K562 (cell line): ENCODE results near the gene ACADVL. TPM values are rescaled to one million over a fixed set of nuclear protein-coding genes. Genes with fewer than 3 reads are reported as not detected.

Experiments used
- ATAC-seq: fragments of 200-7000 bp; cut with Tn5 transposase; 3 replicates; pipeline ENCODE4 v1.9.1; 2020; ENCODE audit warnings: moderate library complexity
- BruUV-seq: library from RNA; stranded (reverse); fragments of 400-500 nt; replicated peaks from 2 replicates; lab custom pipeline; 2021; lab: Mats Ljungman, UMichigan
- CTCF ChIA-PET: fragments of 300-600 bp; formaldehyde crosslinking; extraction: SDS; loops from one replicate; lab custom pipeline; 2021; ENCODE audit warnings: low intra/inter-chr PET ratio; lab: Yijun Ruan, JAX
- POLR2A ChIA-PET: fragments of 300-600, 350-650 bp; sonication (Branson Sonifier 250); formaldehyde crosslinking; extraction: SDS; loops from one replicate; lab custom pipeline; 2021; ENCODE audit warnings: antibody characterized with exemption, inconsistent platforms; lab: Yijun Ruan, JAX
- DNase-seq, 4 experiments: peaks; one replicate each; pipeline versions ENCODE4 v3.0.0 to v3.0.0-alpha.2; 2011 to 2018; ENCODE audit warnings: low spot score in 3 of 4, mixed read lengths in 3 of 4; ENCODE audit errors: extremely low read depth in 1 of 4
- FAIRE-seq: peaks from 2 replicates; lab custom pipeline; 2011; peaks lifted over from hg19 to GRCh38; lab: Jason Lieb, UNC
- H2AFZ ChIP-seq: 2 replicates; pipeline ENCODE4 v1.6.0; 2011; ENCODE audit warnings: low read depth, low read length, control low read depth, inconsistent platforms
- H3K27ac ChIP-seq: fragments of 200-600 bp; 3 replicates; pipeline ENCODE4 v1.8.0; 2011; ENCODE audit warnings: low read depth, mild to moderate bottlenecking, control low read depth, inconsistent platforms, low read length, moderate library complexity, mixed read lengths; ENCODE audit errors: extremely low read depth
- H3K27me3 ChIP-seq, 2 experiments: fragments of 300-600 bp in 1 of 2; 2 replicates in 1 of 2; 3 replicates in 1 of 2; pipeline versions ENCODE4 v1.6.0 to v1.8.0; 2011; ENCODE audit warnings: inconsistent platforms in 2 of 2, low read length in 2 of 2, mild to moderate bottlenecking in 1 of 2, mixed read lengths in 1 of 2, moderate library complexity in 1 of 2; ENCODE audit not compliant: control insufficient read depth in 2 of 2, insufficient read depth in 2 of 2
- H3K36me3 ChIP-seq: fragments of 300-600 bp; 3 replicates; pipeline ENCODE4 v1.8.0; 2011; ENCODE audit warnings: mild to moderate bottlenecking, low read length, inconsistent platforms; ENCODE audit not compliant: control insufficient read depth, insufficient read depth
- H3K4me1 ChIP-seq, 2 experiments: fragments of 200-600 bp in 1 of 2; replicated peaks in 1 of 2; 2 replicates in 1 of 2; 3 replicates in 1 of 2; pipeline versions ENCODE4 v1.5.1 to v1.8.0; 2011; ENCODE audit warnings: inconsistent platforms in 2 of 2, low read length in 2 of 2, mild to moderate bottlenecking in 1 of 2, mixed read lengths in 1 of 2, moderate library complexity in 1 of 2; ENCODE audit not compliant: control insufficient read depth in 2 of 2, insufficient read depth in 2 of 2
- H3K4me2 ChIP-seq: 2 replicates; pipeline ENCODE4 v1.6.1; 2011; ENCODE audit warnings: low read length, control low read depth, inconsistent platforms, mixed read lengths; ENCODE audit not compliant: insufficient read depth
- H3K4me3 ChIP-seq: fragments of 200-600 bp; sonication (generic), shearing (Covaris generic); 2 replicates; pipeline ENCODE4 v1.5.1; 2016; ENCODE audit warnings: control low read depth, inconsistent platforms
- H3K79me2 ChIP-seq: fragments of 200-600 bp; 3 replicates; pipeline ENCODE4 v1.8.0; 2011; ENCODE audit warnings: low read length, inconsistent platforms; ENCODE audit not compliant: control insufficient read depth, insufficient read depth
- H3K9ac ChIP-seq, 2 experiments: 2 replicates each; pipeline versions ENCODE4 v1.6.0 to v1.6.1; 2011; ENCODE audit warnings: low read depth in 2 of 2, low read length in 2 of 2, control low read depth in 1 of 2, inconsistent platforms in 1 of 2, mild to moderate bottlenecking in 1 of 2, mixed read lengths in 1 of 2; ENCODE audit not compliant: insufficient read depth in 1 of 2
- H3K9me1 ChIP-seq: one replicate; pipeline ENCODE4 v1.6.0; 2011; ENCODE audit warnings: inconsistent platforms, mild to moderate bottlenecking, low read length, moderate library complexity; ENCODE audit not compliant: control insufficient read depth, insufficient read depth
- H3K9me3 ChIP-seq: replicated peaks from 2 replicates; pipeline ENCODE4 v1.5.1; 2011; ENCODE audit warnings: low read depth, low read length, inconsistent platforms; ENCODE audit not compliant: control insufficient read depth, insufficient read depth
- H4K20me1 ChIP-seq: replicated peaks from 2 replicates; pipeline ENCODE4 v1.6.1; 2011; ENCODE audit warnings: low read length, inconsistent platforms, mixed read lengths; ENCODE audit not compliant: control insufficient read depth, insufficient read depth
- CREB1 ChIP-seq, 2 experiments: sonication (generic) in 1 of 2; formaldehyde crosslinking in 1 of 2; IDR thresholded peaks; 2 replicates each; pipeline versions ENCODE4 v1.6.1 to v1.8.0; 2012 to 2022; ENCODE audit warnings: inconsistent platforms in 1 of 2, mild to moderate bottlenecking in 1 of 2, missing genetic modification reagents in 1 of 2, moderate library complexity in 1 of 2
- E2F3 ChIP-seq: fragments of 250-450 bp; sonication (Bioruptor Pico); IDR thresholded peaks from 2 replicates; pipeline ENCODE4 v1.4.0; 2020; ENCODE audit warnings: mild to moderate bottlenecking
- NELFE ChIP-seq: IDR thresholded peaks from 2 replicates; pipeline ENCODE4 v1.6.1; 2011; ENCODE audit warnings: mild to moderate bottlenecking; ENCODE audit not compliant: insufficient read depth, insufficient read length
- PHB ChIP-seq: fragments of 250-450 bp; sonication (Bioruptor Pico); IDR thresholded peaks from 2 replicates; pipeline ENCODE4 v1.5.0; 2021
- POLR2G ChIP-seq: fragments of 200-400 bp; formaldehyde crosslinking; IDR thresholded peaks from 2 replicates; pipeline ENCODE4 v1.6.1; 2017; ENCODE audit warnings: low read depth, mild to moderate bottlenecking, antibody characterized with exemption, low read length, moderate library complexity
- RBFOX2 ChIP-seq: fragments of 200-400 bp; formaldehyde crosslinking; IDR thresholded peaks from 2 replicates; pipeline ENCODE4 v1.6.1; 2017; ENCODE audit warnings: low read depth, mild to moderate bottlenecking, low read length, moderate library complexity
- ZNF354B ChIP-seq: fragments of 250-450 bp; sonication (Bioruptor Pico); IDR thresholded peaks from 2 replicates; pipeline ENCODE4 v1.4.0; 2020
- WGBS: fragments of 100-300 bp; shearing (Covaris generic); methylation state at CpG from one replicate; pipeline ENCODE4 v1.1.6; 2016; ENCODE audit warnings: low coverage, mixed read lengths; ENCODE audit not compliant: insufficient coverage; ENCODE audit errors: missing lambda C conversion rate; 5-methylcytosine and 5-hydroxymethylcytosine counted together
- in situ Hi-C: fragments of 300-500 bp; cut with MboI; formaldehyde crosslinking; loops from 4 replicates; pipeline ENCODE4 v1.15.0; 2018; ENCODE audit warnings: inconsistent platforms, mixed read lengths
- intact Hi-C: fragments of 100-400 bp; cut with micrococcal nuclease; formaldehyde crosslinking; loops from 2 replicates; pipeline ENCODE4 v1.14.2; 2022
- polyA plus RNA-seq, 8 experiments: library from polyadenylated mRNA; depleted of rRNA in 4 of 8; stranded (reverse) in 5 of 8; unstranded in 3 of 8; fragments of >200 nt; fragmentation: Nextera tagmentation in 2 of 8; fragmentation: Illumina TruSeq in 1 of 8; extraction: Ambion mirVana in 2 of 8; extraction: Trizol in 1 of 8; gene quantifications; 2 replicates each; pipeline versions ENCODE4 v1.2.1 to v1.2.3, GENCODE V29; 2011 to 2014; ENCODE audit warnings: inconsistent platforms in 1 of 8, missing spikeins in 1 of 8
- total RNA-seq, 7 experiments: library from RNA; depleted of rRNA in 6 of 7; stranded (reverse); fragments of >200 nt in 6 of 7; fragmentation: Illumina TruSeq in 2 of 7; extraction: Trizol in 2 of 7; gene quantifications; 2 replicates each; pipeline versions ENCODE4 v1.2.1 to v1.2.3, GENCODE V29; 2011 to 2021; ENCODE audit warnings: low replicate concordance in 1 of 7
- TF ChIP-seq, protein P1 (sequence below): sonication (generic); formaldehyde crosslinking; IDR thresholded peaks from 2 replicates; pipeline ENCODE4 v1.8.1; 2023; ENCODE audit warnings: mild to moderate bottlenecking, missing genetic modification reagents, moderate library complexity
- TF ChIP-seq, protein P2 (sequence below): fragments of 250-450 bp; sonication (Bioruptor Pico); IDR thresholded peaks from 2 replicates; pipeline ENCODE4 v1.5.0; 2021; ENCODE audit warnings: mild to moderate bottlenecking, moderate library complexity
- TF ChIP-seq, protein P3 (sequence below): fragments of 450-650 bp; formaldehyde crosslinking; IDR thresholded peaks from 2 replicates; pipeline ENCODE4 v1.4.0; 2020; ENCODE audit warnings: mild to moderate bottlenecking
- TF ChIP-seq, protein P4 (sequence below): fragments of 450-650 bp; IDR thresholded peaks from 2 replicates; pipeline ENCODE4 v1.6.1; 2017; ENCODE audit warnings: antibody characterized with exemption, mild to moderate bottlenecking

ACADVL gene
- total and polyA plus RNA-seq, 9 of the 15 experiments (the other 6 are each of a cell fraction or from before 2014, with no cell fraction given), result 25.5 to 449 (median 214) TPM

DNA sequence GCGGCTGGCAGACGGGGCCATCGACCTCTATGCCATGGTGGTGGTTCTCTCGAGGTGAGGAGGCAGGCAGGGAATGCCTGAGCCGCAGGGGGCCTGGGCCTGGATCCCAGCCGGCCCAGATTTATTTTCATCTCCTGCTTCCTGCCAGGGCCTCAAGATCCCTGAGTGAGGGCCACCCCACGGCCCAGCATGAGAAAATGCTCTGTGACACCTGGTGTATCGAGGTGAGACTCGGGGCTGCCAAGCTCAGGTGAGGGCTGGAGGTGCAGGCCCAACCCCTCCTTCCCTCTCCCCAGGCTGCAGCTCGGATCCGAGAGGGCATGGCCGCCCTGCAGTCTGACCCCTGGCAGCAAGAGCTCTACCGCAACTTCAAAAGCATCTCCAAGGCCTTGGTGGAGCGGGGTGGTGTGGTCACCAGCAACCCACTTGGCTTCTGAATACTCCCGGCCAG lies 4.9 kb downstream of the ACADVL start:
- POLR2A ChIA-PET, result interaction anchor here (7.7 kb wide), 1 partner anchor 11 kb away, joined by 73 read pairs; the partner anchor contains the start of gene DVL2
- intact Hi-C loops, result no loop called here
- TF ChIP-seq, protein P1, sequence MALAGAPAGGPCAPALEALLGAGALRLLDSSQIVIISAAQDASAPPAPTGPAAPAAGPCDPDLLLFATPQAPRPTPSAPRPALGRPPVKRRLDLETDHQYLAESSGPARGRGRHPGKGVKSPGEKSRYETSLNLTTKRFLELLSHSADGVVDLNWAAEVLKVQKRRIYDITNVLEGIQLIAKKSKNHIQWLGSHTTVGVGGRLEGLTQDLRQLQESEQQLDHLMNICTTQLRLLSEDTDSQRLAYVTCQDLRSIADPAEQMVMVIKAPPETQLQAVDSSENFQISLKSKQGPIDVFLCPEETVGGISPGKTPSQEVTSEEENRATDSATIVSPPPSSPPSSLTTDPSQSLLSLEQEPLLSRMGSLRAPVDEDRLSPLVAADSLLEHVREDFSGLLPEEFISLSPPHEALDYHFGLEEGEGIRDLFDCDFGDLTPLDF, result no peak
- TF ChIP-seq, protein P2, sequence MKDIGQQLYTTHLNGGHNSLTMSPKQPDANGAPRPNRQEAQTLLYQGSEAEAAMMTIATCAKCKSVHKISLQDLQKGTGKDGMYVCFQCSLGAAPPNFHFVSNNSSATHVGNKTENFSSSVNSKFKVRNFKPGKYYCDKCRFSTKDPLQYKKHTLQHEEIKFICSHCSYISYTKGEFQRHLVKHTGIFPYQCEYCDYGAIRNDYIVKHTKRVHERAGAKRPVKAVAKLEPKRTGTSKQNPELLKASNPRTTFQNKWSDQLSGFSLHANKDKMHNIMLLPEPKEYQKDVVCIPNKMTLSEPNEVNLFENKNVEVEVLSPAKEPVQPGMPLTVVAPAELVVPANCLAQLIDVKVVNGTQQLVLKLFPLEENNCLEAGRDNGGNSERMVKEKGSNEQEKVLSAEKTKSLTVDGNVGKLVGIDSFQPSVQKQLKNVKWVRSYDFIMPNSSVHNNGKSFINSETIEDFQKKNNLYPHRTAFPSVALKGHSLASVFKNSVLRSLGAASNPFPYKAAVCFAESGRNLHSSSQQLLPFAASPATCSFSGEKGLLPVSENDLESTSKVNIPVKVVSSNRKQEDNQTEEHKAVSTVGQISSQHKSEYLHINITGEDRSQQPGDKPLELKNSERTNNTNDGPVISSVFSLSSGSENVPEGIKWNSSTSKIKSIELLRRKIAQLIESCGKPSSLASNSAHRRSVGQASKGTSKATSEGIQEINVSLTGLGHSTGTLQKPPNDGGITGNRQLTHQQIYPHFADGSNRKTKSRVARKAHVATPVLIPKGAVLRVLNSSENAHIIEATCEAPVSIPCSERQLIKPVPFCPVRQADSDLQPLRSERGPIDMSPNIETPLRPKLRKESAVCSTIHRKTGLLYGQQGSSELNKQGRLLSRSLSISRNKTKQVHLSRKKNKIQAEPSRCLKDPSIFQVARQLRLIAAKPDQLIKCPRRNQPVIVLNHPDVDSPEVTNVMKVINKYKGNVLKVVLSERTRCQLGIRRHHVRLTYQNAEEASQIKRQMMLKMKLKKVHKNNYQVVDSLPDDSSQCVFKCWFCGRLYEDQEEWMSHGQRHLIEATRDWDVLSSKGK (CRISPR knock-in tag), result no peak
- TF ChIP-seq CREB1 (IDR thresholded peaks at IDR 0.05) (no peak), CREB1 (CRISPR knock-in tag; IDR thresholded peaks at IDR 0.05) (no peak), POLR2G (peak; percentile 50; the same call in 1 of the 2 replicates), E2F3 (no peak), ZNF354B (CRISPR knock-in tag) (no peak), NELFE (no peak), PHB (CRISPR knock-in tag) (no peak), RBFOX2 (peak; percentile 47; the same call in 1 of the 2 replicates)
- TF ChIP-seq, protein P3, sequence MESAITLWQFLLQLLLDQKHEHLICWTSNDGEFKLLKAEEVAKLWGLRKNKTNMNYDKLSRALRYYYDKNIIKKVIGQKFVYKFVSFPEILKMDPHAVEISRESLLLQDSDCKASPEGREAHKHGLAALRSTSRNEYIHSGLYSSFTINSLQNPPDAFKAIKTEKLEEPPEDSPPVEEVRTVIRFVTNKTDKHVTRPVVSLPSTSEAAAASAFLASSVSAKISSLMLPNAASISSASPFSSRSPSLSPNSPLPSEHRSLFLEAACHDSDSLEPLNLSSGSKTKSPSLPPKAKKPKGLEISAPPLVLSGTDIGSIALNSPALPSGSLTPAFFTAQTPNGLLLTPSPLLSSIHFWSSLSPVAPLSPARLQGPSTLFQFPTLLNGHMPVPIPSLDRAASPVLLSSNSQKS (CRISPR knock-in tag), result no peak
- TF ChIP-seq, protein P4, sequence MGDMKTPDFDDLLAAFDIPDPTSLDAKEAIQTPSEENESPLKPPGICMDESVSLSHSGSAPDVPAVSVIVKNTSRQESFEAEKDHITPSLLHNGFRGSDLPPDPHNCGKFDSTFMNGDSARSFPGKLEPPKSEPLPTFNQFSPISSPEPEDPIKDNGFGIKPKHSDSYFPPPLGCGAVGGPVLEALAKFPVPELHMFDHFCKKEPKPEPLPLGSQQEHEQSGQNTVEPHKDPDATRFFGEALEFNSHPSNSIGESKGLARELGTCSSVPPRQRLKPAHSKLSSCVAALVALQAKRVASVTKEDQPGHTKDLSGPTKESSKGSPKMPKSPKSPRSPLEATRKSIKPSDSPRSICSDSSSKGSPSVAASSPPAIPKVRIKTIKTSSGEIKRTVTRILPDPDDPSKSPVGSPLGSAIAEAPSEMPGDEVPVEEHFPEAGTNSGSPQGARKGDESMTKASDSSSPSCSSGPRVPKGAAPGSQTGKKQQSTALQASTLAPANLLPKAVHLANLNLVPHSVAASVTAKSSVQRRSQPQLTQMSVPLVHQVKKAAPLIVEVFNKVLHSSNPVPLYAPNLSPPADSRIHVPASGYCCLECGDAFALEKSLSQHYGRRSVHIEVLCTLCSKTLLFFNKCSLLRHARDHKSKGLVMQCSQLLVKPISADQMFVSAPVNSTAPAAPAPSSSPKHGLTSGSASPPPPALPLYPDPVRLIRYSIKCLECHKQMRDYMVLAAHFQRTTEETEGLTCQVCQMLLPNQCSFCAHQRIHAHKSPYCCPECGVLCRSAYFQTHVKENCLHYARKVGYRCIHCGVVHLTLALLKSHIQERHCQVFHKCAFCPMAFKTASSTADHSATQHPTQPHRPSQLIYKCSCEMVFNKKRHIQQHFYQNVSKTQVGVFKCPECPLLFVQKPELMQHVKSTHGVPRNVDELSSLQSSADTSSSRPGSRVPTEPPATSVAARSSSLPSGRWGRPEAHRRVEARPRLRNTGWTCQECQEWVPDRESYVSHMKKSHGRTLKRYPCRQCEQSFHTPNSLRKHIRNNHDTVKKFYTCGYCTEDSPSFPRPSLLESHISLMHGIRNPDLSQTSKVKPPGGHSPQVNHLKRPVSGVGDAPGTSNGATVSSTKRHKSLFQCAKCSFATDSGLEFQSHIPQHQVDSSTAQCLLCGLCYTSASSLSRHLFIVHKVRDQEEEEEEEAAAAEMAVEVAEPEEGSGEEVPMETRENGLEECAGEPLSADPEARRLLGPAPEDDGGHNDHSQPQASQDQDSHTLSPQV, result no peak
- TF ChIP-seq, all 486 proteins: peak for 2
- Histone ChIP-seq H3K9me1 (peaks cover 6% of the 10 kb centered on the region), H3K4me3 (no peak overlapping the region), H3K9ac (no peak overlapping the region), H3K27ac (no peak overlapping the region), H2AFZ (no peak overlapping the region), H3K4me1 (peaks cover 6 to 45% of the 10 kb centered on the region in 2 experiments; a peak in 4 of 5 replicates), H3K79me2 (peaks cover 18% of the 10 kb centered on the region), H4K20me1 (peaks cover 6% of the 10 kb centered on the region), H3K36me3 (peaks cover 92% of the 10 kb centered on the region; the same call in 2 of the 3 replicates), H3K9me3 (no peaks in the 10 kb centered on the region), H3K27me3 (no peaks in the 10 kb centered on the region), H3K4me2 (no peak overlapping the region)
- BruUV-seq, result no TSS peak
- CTCF ChIA-PET, result no interaction called here
- ATAC-seq (no peak), DNase-seq (no peak), FAIRE-seq (no peak)
- in situ Hi-C loops, result no loop called here
- WGBS, result 89% methylated on average over 7 of the region's 15 CpGs
